PC-3 (cell line): ENCODE data around the gene RNASE2.

Experiments used
- EZH2 ChIP-seq: fragments of 300-600 bp; sonication (generic); IDR thresholded peaks from one replicate; pipeline ENCODE4 v1.6.1; 2017; ENCODE audit warnings: antibody characterized with exemption, mild to moderate bottlenecking, low read length; ENCODE audit not compliant: unreplicated experiment
- EZH2phosphoT487 ChIP-seq: fragments of 300-600 bp; sonication (generic); IDR thresholded peaks from 2 replicates; pipeline ENCODE4 v1.6.1; 2018; ENCODE audit warnings: mild to moderate bottlenecking, antibody characterized with exemption, low read length, borderline replicate concordance
- TF ChIP-seq, protein P1 (sequence below): fragments of 300-600 bp; sonication (generic); conservative IDR thresholded peaks from 2 replicates; pipeline ENCODE4 v1.5.1; 2017; ENCODE audit warnings: antibody characterized with exemption, low read depth, mild to moderate bottlenecking, low read length

GRCh38 chr14:20989787-20990600, 34.7 kb downstream of the RNASE2 start, which contains the start of gene METTL17:
- TF ChIP-seq, protein P1, sequence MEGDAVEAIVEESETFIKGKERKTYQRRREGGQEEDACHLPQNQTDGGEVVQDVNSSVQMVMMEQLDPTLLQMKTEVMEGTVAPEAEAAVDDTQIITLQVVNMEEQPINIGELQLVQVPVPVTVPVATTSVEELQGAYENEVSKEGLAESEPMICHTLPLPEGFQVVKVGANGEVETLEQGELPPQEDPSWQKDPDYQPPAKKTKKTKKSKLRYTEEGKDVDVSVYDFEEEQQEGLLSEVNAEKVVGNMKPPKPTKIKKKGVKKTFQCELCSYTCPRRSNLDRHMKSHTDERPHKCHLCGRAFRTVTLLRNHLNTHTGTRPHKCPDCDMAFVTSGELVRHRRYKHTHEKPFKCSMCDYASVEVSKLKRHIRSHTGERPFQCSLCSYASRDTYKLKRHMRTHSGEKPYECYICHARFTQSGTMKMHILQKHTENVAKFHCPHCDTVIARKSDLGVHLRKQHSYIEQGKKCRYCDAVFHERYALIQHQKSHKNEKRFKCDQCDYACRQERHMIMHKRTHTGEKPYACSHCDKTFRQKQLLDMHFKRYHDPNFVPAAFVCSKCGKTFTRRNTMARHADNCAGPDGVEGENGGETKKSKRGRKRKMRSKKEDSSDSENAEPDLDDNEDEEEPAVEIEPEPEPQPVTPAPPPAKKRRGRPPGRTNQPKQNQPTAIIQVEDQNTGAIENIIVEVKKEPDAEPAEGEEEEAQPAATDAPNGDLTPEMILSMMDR: no peak; the same call in none of the 2 replicates
- TF ChIP-seq EZH2phosphoT487 (no peak), EZH2 (no peak)
